Activated CD4-positive, alpha-beta T cell treated with anti-CD3 and anti-CD28 coated beads for 36 hours (primary cell): Measurements from ENCODE around the gene LPAR6. TPM values are rescaled to one million over a fixed set of nuclear protein-coding genes. Genes with fewer than 3 reads are reported as not detected.

ENCODE experiments used
- ATAC-seq: fragments of 200-7000 bp; cut with Tn5 transposase; one replicate; pipeline ENCODE4 v1.10.0; 2021; ENCODE audit warnings: mild to moderate bottlenecking, moderate library complexity
- CTCF ChIA-PET: fragments of 350-600 bp; sonication (Branson Sonifier 250); formaldehyde crosslinking; loops from one replicate; lab custom pipeline; 2021; ENCODE audit warnings: antibody characterized with exemption; lab: Charles Lee
- POLR2A ChIA-PET: fragments of 350-600 bp; sonication (Branson Sonifier 250); formaldehyde crosslinking; loops from one replicate; lab custom pipeline; 2021; ENCODE audit warnings: antibody characterized with exemption, inconsistent platforms; lab: Charles Lee
- DNase-seq: peaks from one replicate; pipeline ENCODE4 v3.0.0-alpha.2; 2020
- H3K27ac Mint-ChIP-seq: one replicate; pipeline ENCODE4 v1.8.0; 2021; ENCODE audit warnings: mixed read lengths
- H3K27me3 Mint-ChIP-seq: one replicate; pipeline ENCODE4 v1.8.0; 2021; ENCODE audit warnings: mixed read lengths
- H3K36me3 Mint-ChIP-seq: one replicate; pipeline ENCODE4 v1.8.0; 2021; ENCODE audit warnings: low read depth, mixed read lengths
- H3K4me1 Mint-ChIP-seq: one replicate; pipeline ENCODE4 v1.8.0; 2021; ENCODE audit warnings: mixed read lengths
- H3K4me3 Mint-ChIP-seq: one replicate; pipeline ENCODE4 v1.8.0; 2021; ENCODE audit warnings: mild to moderate bottlenecking, moderate library complexity, mixed read lengths
- H3K9me3 Mint-ChIP-seq: one replicate; pipeline ENCODE4 v1.8.0; 2021; ENCODE audit warnings: low read depth, mixed read lengths
- intact Hi-C, 2 experiments: fragments of 100-400 bp; cut with DNase I in 1 of 2; cut with micrococcal nuclease in 1 of 2; formaldehyde crosslinking; loops; one replicate each; pipeline versions ENCODE4 v1.14.2 to v1.15.1; 2022 to 2024; cut with DNase I, micrococcal nuclease
- total RNA-seq, 2 experiments: library from RNA; stranded (reverse); gene quantifications; one replicate each; pipeline ENCODE4 v1.2.3, GENCODE V29; 2021

The LPAR6 gene
- total RNA-seq, 2 experiments from 2014 or later = 6.8 to 7.9 TPM

GRCh38 chr13:48414501-48414900, 1.6 kb upstream of the LPAR6 start:
- no peak for DNase-seq
- intact Hi-C loops = loop anchor here in 1 of 2 experiments (5.0 kb wide), 1 partner anchor 78 kb away; no protein-coding TSS in a partner anchor
- peaks cover 27% of the 10 kb centered on the region for H3K4me1 Mint-ChIP-seq
- H3K9me3 Mint-ChIP-seq = peaks cover 5% of the 10 kb centered on the region
- POLR2A ChIA-PET = no interaction called here
- ATAC-seq = no peak
- no peak overlapping the region for H3K4me3 Mint-ChIP-seq
- H3K27me3 Mint-ChIP-seq = no peaks in the 10 kb centered on the region
- H3K27ac Mint-ChIP-seq = no peak overlapping the region
- CTCF ChIA-PET = interaction anchor here (0.6 to 2.4 kb wide), 4 partner anchors 12 to 377 kb away, joined by 3 to 7 read pairs (median 6); partner anchors contain the start of gene NUDT15
- peaks cover 24% of the 10 kb centered on the region for H3K36me3 Mint-ChIP-seq

- DNase-seq (peak; percentile 45), ATAC-seq (peak; percentile 64)
- H3K36me3 Mint-ChIP-seq = peaks cover 13% of the 10 kb centered on the region
- H3K9me3 Mint-ChIP-seq = no peaks in the 10 kb centered on the region
- H3K4me3 Mint-ChIP-seq = peak overlapping the region; percentile 99
- ChIA-PET POLR2A (no interaction called here), CTCF (interaction anchor here (0.9 to 2.4 kb wide), 6 partner anchors 9 to 374 kb away, joined by 3 to 7 read pairs (median 4); partner anchors contain the start of gene NUDT15)
- H3K27ac Mint-ChIP-seq = peak overlapping the region; percentile 98
- H3K4me1 Mint-ChIP-seq = peaks cover 45% of the 10 kb centered on the region
- intact Hi-C loops = loop anchor here (1.0 to 5.0 kb wide), 4 partner anchors 9 to 121 kb away; partner anchors contain the start of gene RCBTB2 (in 1 of the 2)
- H3K27me3 Mint-ChIP-seq = no peaks in the 10 kb centered on the region
Measured at GRCh38 chr13:48411841-48412531, 927 bp downstream of the LPAR6 start.

GRCh38 chr13:48411147-48411794, 1.6 kb downstream of the LPAR6 start:
- H3K4me1 Mint-ChIP-seq = peaks cover 48% of the 10 kb centered on the region
- DNase-seq (no peak), ATAC-seq (peak; percentile 37)
- ChIA-PET CTCF (no interaction called here), POLR2A (no interaction called here)
- no peaks in the 10 kb centered on the region for H3K9me3 Mint-ChIP-seq
- H3K27ac Mint-ChIP-seq = peak overlapping the region; percentile 98
- intact Hi-C loops = loop anchor here in 1 of 2 experiments (5.0 kb wide), 1 partner anchor 81 kb away; no protein-coding TSS in a partner anchor
- peaks cover 13% of the 10 kb centered on the region for H3K36me3 Mint-ChIP-seq
- H3K27me3 Mint-ChIP-seq = no peaks in the 10 kb centered on the region
- H3K4me3 Mint-ChIP-seq = peak overlapping the region; percentile 99

- Mint-ChIP-seq H3K4me1 (peaks cover 57% of the 10 kb centered on the region), H3K4me3 (peak overlapping the region; percentile 99), H3K36me3 (peaks cover 7% of the 10 kb centered on the region), H3K27me3 (no peaks in the 10 kb centered on the region), H3K27ac (peak overlapping the region; percentile 86), H3K9me3 (no peaks in the 10 kb centered on the region)
- ChIA-PET POLR2A (no interaction called here), CTCF (no interaction called here)
- ATAC-seq (peak; percentile 55), DNase-seq (no peak)
- intact Hi-C loops = loop anchor here in 1 of 2 experiments (5.0 kb wide), 1 partner anchor 82 kb away; no protein-coding TSS in a partner anchor
Measured at GRCh38 chr13:48410199-48410598, 2.7 kb downstream of the LPAR6 start.

GRCh38 chr13:48405875-48406274, 7.0 kb downstream of the LPAR6 start:
- CTCF ChIA-PET = interaction anchor here (0.6 kb wide), 1 partner anchor 129 kb away, joined by 3 read pairs; no protein-coding TSS in a partner anchor
- H3K36me3 Mint-ChIP-seq = peaks cover 11% of the 10 kb centered on the region
- DNase-seq = no peak
- peaks cover 72% of the 10 kb centered on the region for H3K4me1 Mint-ChIP-seq
- no peaks in the 10 kb centered on the region for H3K9me3 Mint-ChIP-seq
- intact Hi-C loops = no loop called here
- POLR2A ChIA-PET = no interaction called here
- H3K4me3 Mint-ChIP-seq = no peak overlapping the region
- ATAC-seq = no peak
- no peak overlapping the region for H3K27ac Mint-ChIP-seq
- H3K27me3 Mint-ChIP-seq = no peaks in the 10 kb centered on the region

- CTCF ChIA-PET = interaction anchor here (0.6 kb wide), 1 partner anchor 195 kb away, joined by 3 read pairs; no protein-coding TSS in a partner anchor
- intact Hi-C loops = loop anchor here (5.0 kb wide), 4 partner anchors 168 to 368 kb away; partner anchors contain the start of gene NUDT15 (in 1 of the 2)
- ATAC-seq (no peak), DNase-seq (no peak)
- H3K36me3 Mint-ChIP-seq = peaks cover 11% of the 10 kb centered on the region
- peaks cover 75% of the 10 kb centered on the region for H3K4me1 Mint-ChIP-seq
- POLR2A ChIA-PET = no interaction called here
- H3K9me3 Mint-ChIP-seq = no peaks in the 10 kb centered on the region
- H3K27me3 Mint-ChIP-seq = no peaks in the 10 kb centered on the region
- H3K27ac Mint-ChIP-seq = no peak overlapping the region
- H3K4me3 Mint-ChIP-seq = no peak overlapping the region
Measured at GRCh38 chr13:48404952-48405351, 8.0 kb downstream of the LPAR6 start.

- H3K4me3 Mint-ChIP-seq = no peak overlapping the region
- no peak overlapping the region for H3K27ac Mint-ChIP-seq
- peaks cover 71% of the 10 kb centered on the region for H3K4me1 Mint-ChIP-seq
- CTCF ChIA-PET = no interaction called here
- POLR2A ChIA-PET = no interaction called here
- intact Hi-C loops = loop anchor here (1.0 to 5.0 kb wide), 12 partner anchors 8 to 481 kb away; partner anchors contain the start of genes LPAR6 (in 1 of the 2), NUDT15 (in 1 of the 2) and RCBTB2 (in 1 of the 2)
- ATAC-seq (no peak), DNase-seq (no peak)
- H3K9me3 Mint-ChIP-seq = no peaks in the 10 kb centered on the region
- H3K36me3 Mint-ChIP-seq = peaks cover 11% of the 10 kb centered on the region
- no peaks in the 10 kb centered on the region for H3K27me3 Mint-ChIP-seq
Measured at GRCh38 chr13:48403913-48404312, 9.0 kb downstream of the LPAR6 start.

- Mint-ChIP-seq H3K27ac (peak overlapping the region; percentile 76), H3K36me3 (peaks cover 11% of the 10 kb centered on the region), H3K9me3 (no peaks in the 10 kb centered on the region), H3K4me1 (peaks cover 63% of the 10 kb centered on the region), H3K4me3 (peak overlapping the region; percentile 11), H3K27me3 (no peaks in the 10 kb centered on the region)
- ChIA-PET POLR2A (interaction anchor here (0.7 to 1.0 kb wide), 2 partner anchors 129 to 248 kb away, joined by 3 read pairs; partner anchors contain the start of gene RCBTB2), CTCF (interaction anchor here (0.9 kb wide), 1 partner anchor 9 kb away, joined by 6 read pairs; the partner anchor contains the start of gene LPAR6)
- DNase-seq = peak; percentile 50
- intact Hi-C loops = loop anchor here (1.0 to 5.0 kb wide), 12 partner anchors 9 to 482 kb away; partner anchors contain the start of genes LPAR6 (in 1 of the 2), NUDT15 (in 1 of the 2) and RCBTB2 (in 1 of the 2)
- ATAC-seq = peak; percentile 95
Measured at GRCh38 chr13:48403151-48403631, 9.7 kb downstream of the LPAR6 start.

GRCh38 chr13:48402325-48402932, 10.5 kb downstream of the LPAR6 start:
- peaks cover 60% of the 10 kb centered on the region for H3K4me1 Mint-ChIP-seq
- H3K4me3 Mint-ChIP-seq = no peak overlapping the region
- H3K36me3 Mint-ChIP-seq = peaks cover 10% of the 10 kb centered on the region
- no peaks in the 10 kb centered on the region for H3K9me3 Mint-ChIP-seq
- DNase-seq (peak; percentile 18), ATAC-seq (peak; percentile 11)
- ChIA-PET CTCF (interaction anchor here (0.6 to 0.9 kb wide), 2 partner anchors 10 to 604 kb away, joined by 3 to 6 read pairs; partner anchors contain the start of gene LPAR6), POLR2A (interaction anchor here (1.0 kb wide), 1 partner anchor 130 kb away, joined by 3 read pairs; the partner anchor contains the start of gene RCBTB2)
- H3K27ac Mint-ChIP-seq = peak overlapping the region; percentile 61
- no peaks in the 10 kb centered on the region for H3K27me3 Mint-ChIP-seq
- intact Hi-C loops = loop anchor here (2.0 to 5.0 kb wide), 9 partner anchors 90 to 482 kb away; partner anchors contain the start of genes NUDT15 (in 1 of the 2) and RCBTB2 (in 1 of the 2)

GRCh38 chr13:48401480-48401879, 11.4 kb downstream of the LPAR6 start:
- ATAC-seq (no peak), DNase-seq (no peak)
- ChIA-PET CTCF (interaction anchor here (0.7 kb wide), 1 partner anchor 131 kb away, joined by 3 read pairs; the partner anchor contains the start of gene RCBTB2), POLR2A (no interaction called here)
- intact Hi-C loops = loop anchor here (5.0 kb wide), 4 partner anchors 164 to 364 kb away; partner anchors contain the start of gene NUDT15 (in 1 of the 2)
- H3K27me3 Mint-ChIP-seq = no peaks in the 10 kb centered on the region
- H3K4me1 Mint-ChIP-seq = peaks cover 58% of the 10 kb centered on the region
- H3K4me3 Mint-ChIP-seq = no peak overlapping the region
- peaks cover 14% of the 10 kb centered on the region for H3K36me3 Mint-ChIP-seq
- no peak overlapping the region for H3K27ac Mint-ChIP-seq
- H3K9me3 Mint-ChIP-seq = peaks cover under 1% of the 10 kb centered on the region
